Ammon's horn (tissue), 1 donor: ENCODE data around the gene MBNL1.
"Not testable (repeated sequence)": the region's sequence is repeated elsewhere in the genome, so short reads cannot be mapped to it uniquely, and the experiment has no call there.

Experiments used
- DNase-seq: peaks from one replicate; pipeline ENCODE4 v3.0.0-alpha.2; 2016; ENCODE audit warnings: low spot score

MBNL1 gene

DNA sequence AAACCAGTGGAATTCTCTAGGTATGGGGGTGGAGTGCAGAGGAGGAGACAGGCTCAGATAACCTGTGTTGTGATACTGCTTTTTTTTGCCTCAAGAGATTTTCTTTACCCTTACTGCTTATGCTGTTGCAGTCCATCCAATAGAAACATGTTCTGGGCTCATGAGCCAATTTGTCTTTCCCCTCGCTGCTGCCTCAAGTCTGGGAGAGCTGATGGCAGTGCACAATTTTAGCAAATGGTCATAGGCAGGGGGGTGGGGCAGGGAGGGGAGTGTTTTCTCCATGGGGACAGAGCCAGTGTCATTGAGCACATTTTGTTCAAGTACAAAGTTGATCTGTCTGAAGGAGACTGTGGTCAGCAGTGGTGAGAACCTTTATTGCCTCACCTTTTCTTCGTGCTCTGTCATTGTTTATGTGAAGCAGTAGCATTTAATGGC lies 134.9 kb downstream of the MBNL1 start:
- peak; percentile 46 for DNase-seq

DNA sequence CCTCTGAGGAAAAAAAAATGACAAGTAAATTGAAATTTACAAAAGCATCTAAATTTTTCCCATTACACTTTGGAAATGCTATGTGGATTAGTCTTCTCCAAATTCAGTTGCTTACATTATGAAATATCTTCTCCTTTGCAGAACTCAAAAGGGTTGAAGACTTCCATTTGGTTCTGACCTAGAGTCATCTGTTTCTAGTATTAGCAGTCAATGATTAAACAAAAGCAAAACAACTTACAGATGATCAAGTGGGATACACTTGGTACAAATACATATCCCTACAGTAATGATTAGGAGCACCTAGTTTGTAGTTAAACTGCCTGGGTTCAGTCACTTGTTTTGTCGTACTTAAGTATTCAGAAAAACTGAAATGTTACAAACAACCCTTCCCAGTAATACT lies 136.2 kb downstream of the MBNL1 start:
- no peak for DNase-seq

DNA sequence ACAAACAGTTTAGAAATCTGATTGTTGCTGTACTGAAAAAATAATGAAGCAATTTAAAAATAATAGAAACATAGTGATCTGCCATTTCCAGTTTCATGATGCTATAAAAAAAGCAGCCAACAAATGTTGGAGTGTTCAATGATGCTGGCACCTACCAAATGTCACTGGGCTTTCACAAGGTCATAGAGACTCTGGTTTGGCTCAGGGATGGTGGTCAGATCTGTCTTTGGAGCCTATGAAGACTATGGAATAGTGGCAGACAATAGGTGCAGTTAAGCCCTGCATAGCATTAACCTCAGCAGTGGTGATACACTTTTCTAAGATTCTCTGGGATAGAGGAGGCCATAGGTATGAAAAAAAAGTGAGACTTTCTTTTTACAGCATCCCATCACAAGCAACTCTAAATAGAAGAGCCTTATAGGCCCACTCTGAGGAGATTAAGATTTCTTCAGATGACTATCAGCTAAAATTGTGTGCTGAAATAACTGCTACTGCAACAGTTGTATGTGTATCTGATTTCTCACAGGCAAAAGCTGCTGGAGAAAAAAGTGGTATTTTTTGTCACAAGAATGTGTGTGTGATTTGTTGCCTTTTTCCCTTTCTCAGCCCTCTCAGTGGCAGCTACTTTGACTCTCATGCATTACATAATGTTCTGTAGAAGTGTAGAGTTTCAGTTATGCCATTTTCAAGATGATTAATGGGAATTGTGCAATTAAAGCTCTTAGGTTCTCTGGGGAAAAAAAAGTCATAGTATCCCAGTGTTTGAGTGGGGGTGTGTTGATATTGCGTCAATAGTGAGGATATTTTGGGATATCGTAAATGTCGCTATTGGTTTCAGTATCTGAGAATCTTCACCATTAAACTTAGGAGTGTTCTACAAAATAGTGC lies 137.4 kb downstream of the MBNL1 start:
- no peak for DNase-seq

DNA sequence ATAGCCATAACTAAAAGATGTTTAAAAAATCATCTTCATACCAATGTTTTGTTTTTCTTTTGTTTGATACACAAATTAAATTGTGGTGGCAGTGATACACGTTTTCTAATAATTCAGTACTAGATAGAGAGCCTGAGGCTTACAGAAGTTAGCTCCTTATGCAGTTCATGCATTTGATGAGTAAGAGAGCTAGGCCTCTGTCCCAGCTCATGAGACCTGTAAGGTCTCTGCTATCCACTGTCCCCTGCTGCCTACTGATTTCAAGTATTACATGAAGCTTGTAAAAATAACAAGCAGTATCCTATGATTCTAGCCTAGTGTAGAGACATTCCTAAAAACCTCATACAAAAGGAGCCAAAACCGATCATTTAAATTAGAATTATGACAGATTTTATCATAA lies 144.5 kb downstream of the MBNL1 start:
- DNase-seq = no peak

DNA sequence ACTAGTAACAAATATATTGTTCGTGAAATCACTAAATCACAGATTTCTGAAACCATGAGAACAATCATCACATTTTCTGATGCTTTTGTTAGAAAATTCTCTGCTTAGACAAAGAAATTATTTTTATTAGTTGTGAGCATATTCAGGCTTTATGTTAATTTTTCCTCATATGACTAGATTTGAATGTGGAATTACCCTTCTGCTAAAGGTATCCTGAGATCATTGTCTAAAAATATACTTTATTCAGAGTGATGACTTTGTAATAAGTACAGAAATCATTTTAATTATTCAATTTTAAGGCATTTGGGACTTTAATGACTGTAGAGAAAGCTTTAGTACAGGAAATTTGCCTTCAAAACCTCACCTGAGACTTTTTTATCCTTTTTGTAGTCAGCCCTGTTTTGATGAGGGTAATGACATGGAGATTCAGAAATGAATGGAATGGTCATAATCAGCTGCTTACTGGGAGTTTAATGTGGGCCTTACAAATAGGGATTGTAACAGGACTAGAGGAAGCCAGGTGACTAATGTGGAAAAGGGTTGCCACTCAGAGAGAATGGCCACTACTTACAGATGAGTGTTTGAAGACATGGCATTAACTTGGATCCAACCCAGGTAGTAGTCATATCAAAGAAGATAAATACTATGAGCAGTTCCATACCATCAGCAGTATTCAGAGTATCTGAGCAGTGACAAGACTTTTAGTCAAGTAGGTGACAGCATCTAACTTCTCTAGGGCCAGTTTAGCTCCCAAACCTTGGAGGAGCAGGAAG lies 148.3 kb downstream of the MBNL1 start:
- DNase-seq = no peak

DNA sequence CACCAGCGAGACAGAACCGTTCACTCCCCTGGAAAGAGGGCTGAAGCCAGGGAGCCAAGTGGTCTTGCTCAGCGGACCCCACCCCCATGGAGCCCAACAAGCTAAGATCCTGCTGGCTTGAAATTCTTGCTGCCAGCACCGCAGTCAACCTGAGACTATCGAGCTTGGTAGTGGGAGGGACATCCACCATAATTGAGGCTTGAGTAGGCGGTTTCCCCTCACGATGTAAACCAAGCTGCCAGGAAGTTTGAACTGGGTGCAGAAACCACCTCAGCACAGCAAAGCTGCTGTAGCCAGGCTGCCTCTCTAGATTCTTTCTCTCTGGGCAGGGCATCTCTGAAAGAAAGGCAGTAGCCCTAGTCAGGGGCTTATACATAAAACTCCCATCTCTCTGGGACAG lies 151.0 kb downstream of the MBNL1 start:
- no peak for DNase-seq

DNA sequence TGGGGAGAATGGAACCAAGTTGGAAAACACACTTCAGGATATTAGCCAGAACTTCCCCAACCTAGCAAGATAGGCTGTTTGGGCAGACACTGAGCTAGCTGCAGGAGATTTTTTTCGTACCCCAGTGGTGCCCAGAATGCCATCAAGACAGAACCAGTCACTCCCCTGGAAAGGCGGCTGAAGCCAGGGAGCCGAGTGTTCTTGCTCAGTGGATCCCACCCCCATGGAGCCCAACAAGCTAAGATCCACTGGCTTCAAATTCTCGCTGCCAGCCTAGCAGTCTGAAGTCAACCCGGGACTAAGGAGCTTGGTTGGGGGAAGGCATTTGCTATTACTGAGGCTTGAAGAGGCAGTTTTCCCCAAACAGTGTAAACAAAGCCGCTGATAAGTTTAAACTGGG lies 152.4 kb downstream of the MBNL1 start:
- no peak for DNase-seq

DNA sequence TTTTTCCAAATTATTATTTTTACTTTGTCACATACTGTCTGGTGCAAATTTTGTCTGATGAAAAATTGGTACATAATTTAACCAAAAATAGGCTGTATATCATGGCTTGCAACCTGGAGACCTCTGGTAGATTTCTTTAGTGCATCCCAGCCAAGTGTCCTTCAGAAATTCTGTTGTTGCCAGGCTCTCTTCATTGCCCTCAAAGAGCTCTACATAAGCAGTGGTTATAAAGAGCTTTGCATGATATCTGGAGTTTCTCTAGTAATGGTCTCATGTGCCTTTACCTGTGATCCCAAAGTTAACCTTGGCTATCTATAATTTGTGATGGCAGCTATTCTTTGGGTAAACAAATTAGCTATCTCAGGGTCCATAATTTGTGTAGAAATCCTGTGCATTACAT lies 157.7 kb downstream of the MBNL1 start:
- no peak for DNase-seq

DNA sequence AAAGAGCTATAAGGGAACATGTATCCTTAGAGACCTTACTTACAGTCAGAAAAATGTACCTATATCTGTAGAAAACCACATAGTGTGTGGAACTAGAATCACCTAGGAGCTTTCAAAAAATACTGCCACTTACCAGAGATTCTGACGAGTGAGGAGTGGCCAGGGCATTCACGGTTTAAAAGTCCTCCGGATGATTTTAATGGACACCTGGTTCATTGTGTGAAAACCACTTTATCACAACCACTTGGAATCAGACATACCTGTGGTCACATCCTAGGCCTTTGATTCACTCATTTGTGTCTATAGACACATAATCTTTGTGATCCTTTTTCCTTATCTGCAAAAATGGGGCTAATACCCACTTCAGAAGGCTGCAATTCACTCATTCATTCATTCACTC lies 159.8 kb downstream of the MBNL1 start:
- DNase-seq = no peak

DNA sequence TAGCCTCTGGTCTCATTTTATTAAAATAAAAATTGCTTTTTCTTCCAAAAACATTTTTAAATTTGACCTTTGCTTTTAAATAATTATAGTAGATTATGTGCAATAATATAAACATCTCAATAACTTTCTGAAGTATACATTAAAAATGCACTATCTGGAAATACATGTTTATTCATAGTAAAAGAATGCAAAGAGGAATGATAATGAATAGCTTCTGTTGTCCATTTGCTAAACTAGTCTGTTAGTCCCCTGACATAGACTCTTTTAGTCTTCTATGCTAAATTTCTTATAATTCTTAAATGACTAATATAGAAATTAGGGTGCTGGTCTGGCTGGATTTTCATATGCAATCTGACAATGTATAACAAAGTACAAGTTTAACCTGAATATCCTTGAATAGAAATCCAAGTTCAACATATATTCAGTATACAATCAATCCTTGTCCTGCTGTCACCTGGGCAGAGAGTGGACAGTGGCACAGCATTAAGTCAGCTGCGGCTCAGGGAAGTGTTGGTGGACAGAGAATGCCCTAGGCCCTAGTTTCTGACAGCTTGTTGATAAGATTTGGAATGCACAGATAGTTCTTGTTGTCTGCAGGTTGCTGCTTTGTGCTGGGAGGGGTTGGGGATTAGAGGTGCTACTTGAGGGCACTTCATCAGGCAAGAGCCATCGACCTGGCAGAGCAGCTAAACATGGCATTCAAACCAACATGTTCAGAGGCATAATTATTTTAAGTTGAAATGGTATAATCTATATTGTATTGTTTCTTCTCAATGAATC lies 161.7 kb downstream of the MBNL1 start:
- DNase-seq = no peak

DNA sequence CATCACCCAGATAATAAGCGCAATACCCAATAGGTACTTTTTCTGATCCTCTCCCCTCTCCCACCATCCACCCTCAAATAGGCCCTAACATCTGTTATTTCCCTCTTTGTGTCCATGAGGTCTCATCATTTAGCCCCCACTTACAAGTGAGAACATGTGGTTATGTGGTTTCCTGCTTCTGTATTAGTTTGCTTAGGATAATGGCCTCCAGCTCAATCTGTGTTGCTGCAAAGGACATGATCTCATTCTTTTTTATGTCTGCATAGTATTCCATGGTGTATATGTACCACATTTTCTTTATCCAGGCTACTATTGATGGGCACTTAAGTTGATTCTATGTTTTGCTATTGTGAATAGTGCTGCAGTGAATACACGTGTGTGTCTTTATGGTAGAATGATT lies 165.4 kb downstream of the MBNL1 start:
- DNase-seq = no peak

DNA sequence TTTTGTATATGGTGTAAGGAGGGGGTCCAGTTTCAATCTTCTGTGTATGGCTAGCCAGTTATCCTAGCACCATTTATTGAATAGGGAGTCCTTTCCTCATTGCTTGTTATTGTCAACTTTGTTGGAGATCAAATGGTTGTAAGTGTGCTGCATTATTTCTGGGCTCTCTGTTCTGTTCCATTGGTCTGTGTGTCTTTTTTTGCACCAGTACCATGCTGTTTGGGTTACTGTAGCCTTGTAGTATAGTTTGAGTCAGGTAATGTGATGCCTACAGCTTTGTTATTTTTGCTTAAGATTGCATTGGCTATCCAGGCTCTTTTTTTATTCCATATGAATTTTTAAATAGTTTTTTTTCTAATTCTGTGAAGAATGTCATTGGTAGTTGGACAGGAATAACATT lies 166.5 kb downstream of the MBNL1 start:
- not testable (repeated sequence) for DNase-seq

DNA sequence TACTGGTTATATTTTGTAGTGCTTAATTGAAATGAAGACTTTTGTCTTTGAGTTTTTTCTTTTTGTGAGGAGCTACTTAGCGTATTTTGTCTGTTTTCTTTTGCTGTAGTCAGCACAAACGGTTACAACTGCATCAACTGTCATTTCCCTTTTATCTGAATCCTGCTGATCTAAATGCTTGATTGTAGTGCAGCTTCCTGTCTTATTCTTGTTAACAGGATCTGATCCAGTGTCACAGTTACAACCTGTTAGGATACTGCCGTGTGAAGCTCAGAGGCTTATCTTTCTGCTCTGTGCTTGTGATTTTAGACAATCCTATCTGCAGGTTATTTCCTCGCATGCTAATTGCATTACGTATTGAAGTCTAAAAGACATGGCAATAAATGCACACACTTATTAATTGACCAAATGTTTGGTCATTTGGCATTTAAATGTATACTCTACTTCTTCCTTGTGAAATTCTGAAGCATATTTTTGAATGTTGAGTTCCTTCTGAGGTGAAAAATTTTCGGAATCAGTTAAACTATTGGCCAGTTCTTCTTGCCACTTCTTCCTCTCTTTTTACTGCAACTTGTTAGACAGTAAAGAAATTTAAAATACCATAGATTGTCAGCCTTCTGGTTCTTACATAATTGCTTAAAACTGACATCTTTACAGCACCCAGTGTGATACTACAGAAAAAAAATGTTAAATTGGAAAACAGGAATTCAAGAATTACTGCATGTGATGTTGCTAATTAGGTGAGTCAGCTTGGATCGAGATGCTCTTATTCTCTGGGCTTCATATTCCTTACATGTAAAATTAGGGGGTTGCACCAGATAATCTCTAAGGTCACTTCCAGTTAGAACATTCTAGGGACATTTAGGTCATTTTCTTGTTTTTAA lies 168.2 kb downstream of the MBNL1 start:
- DNase-seq = no peak

DNA sequence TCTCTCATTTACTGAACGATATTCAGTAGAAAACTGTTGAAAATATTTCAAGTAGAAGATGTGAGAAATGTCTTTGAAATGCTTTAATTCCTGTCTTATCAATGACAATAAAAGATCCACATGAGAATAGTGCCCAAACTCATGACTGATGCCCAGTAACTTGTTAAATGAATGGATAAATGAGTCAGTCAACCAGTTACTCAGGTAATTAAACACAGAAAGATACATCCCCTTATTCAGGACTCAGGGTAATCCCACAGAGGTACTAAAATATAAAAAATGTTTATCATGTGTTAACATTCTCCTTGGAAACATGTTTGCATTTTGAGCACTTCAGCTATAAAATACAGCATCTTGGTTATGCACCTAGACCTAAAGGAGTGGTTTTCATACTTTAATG lies 169.5 kb downstream of the MBNL1 start:
- DNase-seq = no peak

DNA sequence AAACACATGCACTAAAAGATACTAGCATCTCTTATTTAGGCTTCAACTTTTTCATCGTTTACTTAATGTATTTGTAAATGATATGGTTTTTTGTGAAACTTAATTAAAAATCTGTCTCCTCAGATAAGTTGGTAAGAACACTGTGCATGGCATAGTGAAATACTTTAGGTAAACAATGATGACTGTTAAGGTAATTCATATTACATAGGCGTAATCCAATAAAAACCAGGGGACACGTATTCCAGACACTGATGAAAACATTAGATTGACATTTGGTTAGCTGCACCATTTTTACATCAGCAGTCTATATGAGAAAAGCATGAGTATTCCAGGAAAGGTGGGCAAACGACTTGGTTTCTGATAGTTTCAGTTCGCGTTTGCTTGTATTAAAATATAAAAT lies 170.0 kb downstream of the MBNL1 start:
- no peak for DNase-seq

DNA sequence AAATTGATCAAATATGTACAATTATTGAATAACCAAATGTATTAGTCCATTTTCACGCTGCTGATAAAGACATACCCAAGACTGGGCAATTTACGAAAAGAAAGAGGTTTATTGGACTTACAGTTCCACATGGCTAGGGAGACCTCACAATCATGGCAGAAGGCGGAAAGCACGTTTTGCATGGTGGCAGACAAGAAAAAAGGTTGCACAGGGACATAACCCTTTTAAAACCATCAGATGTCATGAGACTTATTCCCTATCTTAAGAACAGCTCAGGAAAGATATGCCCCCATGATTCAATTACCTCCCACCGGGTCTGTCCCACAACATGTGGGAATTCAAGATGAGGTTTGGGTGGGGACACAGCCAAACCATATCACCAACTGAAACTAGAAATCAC lies 171.5 kb downstream of the MBNL1 start:
- DNase-seq = not testable (repeated sequence)

DNA sequence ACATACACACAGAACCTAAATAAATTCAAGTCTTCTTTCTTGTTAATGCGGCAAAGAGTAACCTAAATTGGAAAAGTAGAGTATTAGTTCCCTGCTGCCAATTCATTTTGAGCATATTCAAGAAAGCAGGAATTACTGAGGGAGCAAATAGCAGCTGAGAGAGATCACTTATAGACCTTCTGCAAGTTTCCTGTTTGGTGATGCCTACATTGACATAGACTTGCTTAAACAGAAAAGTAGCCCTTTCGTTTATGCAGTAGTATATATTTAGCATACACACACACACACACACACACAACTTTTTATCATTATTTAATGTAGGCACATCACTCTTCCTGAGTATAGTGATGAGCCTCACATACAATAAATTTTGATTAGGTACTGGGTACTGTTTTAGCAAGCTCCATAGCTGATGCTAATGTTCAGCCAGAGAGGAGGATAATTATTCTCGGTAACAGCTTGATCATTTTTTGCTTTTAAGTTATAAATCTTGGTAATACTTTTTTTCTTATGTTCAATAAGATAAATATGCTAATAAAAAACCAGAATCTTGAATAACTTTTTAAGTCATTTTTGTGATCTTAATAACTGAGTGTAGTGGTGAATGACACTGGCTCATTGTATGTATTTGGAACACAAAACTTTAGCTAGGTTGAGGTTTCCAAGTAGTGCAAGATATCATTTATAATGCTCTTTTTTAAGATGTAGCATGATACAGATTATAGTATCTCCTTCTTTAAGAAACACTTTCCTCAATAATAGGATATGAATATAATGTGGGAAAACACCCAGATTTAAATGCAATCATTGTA lies 174.7 kb downstream of the MBNL1 start:
- no peak for DNase-seq

DNA sequence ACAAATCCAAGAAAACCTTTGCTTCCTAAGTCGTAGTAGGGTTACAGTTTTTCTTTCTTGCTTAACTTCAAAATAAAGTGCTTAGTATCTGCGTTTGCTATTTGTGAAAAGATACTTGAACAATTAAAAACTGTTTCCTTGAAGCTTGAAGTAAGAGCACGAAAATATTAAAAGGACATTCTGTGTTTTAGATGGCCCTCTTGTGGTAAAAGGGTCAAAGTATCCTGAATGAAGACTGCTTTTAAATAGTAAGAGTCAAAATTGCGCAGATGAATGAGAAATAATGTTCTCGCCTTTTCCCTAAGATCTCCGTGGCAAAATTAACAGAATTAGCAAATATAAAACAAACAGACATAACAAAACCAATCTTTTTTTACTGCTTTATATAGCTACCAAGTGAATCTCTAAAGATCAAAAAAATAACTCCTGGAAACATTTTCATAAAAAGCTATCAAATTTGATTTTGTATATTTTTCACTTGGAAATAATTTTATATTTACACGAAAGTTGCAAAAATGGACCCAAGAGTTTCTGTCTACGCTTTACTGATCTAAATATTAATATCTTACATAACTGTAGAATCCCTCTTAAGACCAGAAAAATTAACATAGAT lies 175.4 kb downstream of the MBNL1 start:
- peak; percentile 79 for DNase-seq

DNA sequence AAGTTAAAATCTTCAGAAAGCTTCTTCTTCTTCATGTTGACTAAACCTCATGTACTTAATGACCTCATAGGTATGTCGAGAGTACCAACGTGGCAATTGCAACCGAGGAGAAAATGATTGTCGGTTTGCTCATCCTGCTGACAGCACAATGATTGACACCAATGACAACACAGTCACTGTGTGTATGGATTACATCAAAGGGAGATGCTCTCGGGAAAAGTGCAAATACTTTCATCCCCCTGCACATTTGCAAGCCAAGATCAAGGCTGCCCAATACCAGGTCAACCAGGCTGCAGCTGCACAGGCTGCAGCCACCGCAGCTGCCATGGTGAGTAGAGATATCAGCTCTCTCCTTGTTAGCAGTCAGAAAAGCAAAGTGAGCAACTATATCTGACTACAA lies 176.5 kb downstream of the MBNL1 start:
- no peak for DNase-seq

DNA sequence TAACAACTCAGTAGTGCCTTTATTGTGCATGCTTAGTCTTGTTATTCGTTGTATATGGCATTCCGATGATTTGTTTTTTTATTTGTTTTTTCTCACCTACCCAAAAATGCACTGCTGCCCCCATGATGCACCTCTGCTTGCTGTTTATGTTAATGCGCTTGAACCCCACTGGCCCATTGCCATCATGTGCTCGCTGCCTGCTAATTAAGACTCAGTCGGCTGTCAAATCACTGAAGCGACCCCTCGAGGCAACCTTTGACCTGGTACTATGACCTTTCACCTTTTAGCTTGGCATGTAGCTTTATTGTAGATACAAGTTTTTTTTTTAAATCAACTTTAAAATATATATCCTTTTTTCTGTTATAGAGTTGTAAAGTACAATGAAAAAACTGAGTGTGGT lies 177.8 kb downstream of the MBNL1 start:
- no peak for DNase-seq
